A549 (cell line): ENCODE measurements around the gene PIGX.

Source experiments
- BCL3 ChIP-seq: fragments of >200 bp; sonication (Bioruptor Twin); formaldehyde crosslinking; IDR thresholded peaks from 3 replicates; pipeline ENCODE4 v1.6.1; 2016
- CTCF ChIP-seq: fragments of >200 bp; sonication (Bioruptor Twin); formaldehyde crosslinking; IDR thresholded peaks from 3 replicates; pipeline ENCODE4 v1.5.1; 2016
- E2F6 ChIP-seq: IDR thresholded peaks from 2 replicates; pipeline ENCODE4 v1.6.1; 2012; ENCODE audit warnings: low read depth, borderline replicate concordance
- ELK1 ChIP-seq: fragments of 150-350 bp; IDR thresholded peaks from 2 replicates; pipeline ENCODE4 v1.6.1; 2014; ENCODE audit warnings: low read depth, mild to moderate bottlenecking, low read length
- EP300 ChIP-seq, 2 experiments: fragments of >200 bp; sonication (Bioruptor Twin); formaldehyde crosslinking; IDR thresholded peaks; 2 replicates in 1 of 2; 3 replicates in 1 of 2; pipeline ENCODE4 v1.6.1; 2016 to 2017
- ESRRA ChIP-seq: fragments of 150-350 bp; IDR thresholded peaks from 2 replicates; pipeline ENCODE4 v1.6.1; 2014; ENCODE audit warnings: mild to moderate bottlenecking, low read length, borderline replicate concordance
- JUNB ChIP-seq: fragments of >200 bp; sonication (Bioruptor Twin); formaldehyde crosslinking; IDR thresholded peaks from 2 replicates; pipeline ENCODE4 v1.6.1; 2016
- NR3C1 ChIP-seq: fragments of >200 bp; sonication (Bioruptor Twin); formaldehyde crosslinking; IDR thresholded peaks from 3 replicates; pipeline ENCODE4 v1.6.1; 2017
- PHF8 ChIP-seq: fragments of 200-600 bp; sonication (generic); IDR thresholded peaks from 2 replicates; pipeline ENCODE4 v1.6.1; 2016; ENCODE audit warnings: low read depth, mild to moderate bottlenecking, antibody characterized with exemption, moderate library complexity, borderline replicate concordance
- REST ChIP-seq: fragments of 200-600 bp; sonication (generic); IDR thresholded peaks from 2 replicates; pipeline ENCODE4 v1.6.1; 2016; ENCODE audit warnings: antibody characterized with exemption, mild to moderate bottlenecking, moderate library complexity
- USF2 ChIP-seq: fragments of 450-650 bp; IDR thresholded peaks from 2 replicates; pipeline ENCODE4 v1.6.1; 2014; ENCODE audit warnings: antibody characterized with exemption

GRCh38 chr3:196775938-196776337, 63.8 kb downstream of the PIGX start:
- TF ChIP-seq ELK1 (no peak), REST (no peak), E2F6 (no peak), CTCF (no peak), ESRRA (no peak), PHF8 (no peak), EP300 (IDR thresholded peaks at IDR 0.05) (no peak), USF2 (no peak), BCL3 (no peak), NR3C1 (no peak), JUNB (no peak)
